ENCODE data around the gene ZNF616. TPM values are rescaled to one million over a fixed set of nuclear protein-coding genes. Genes with fewer than 3 reads are reported as not detected.

The ZNF616 gene
- total and polyA plus RNA-seq, 3 experiments from 2014 or later = 4.6 to 12.6 (median 11.2) TPM

- Mint-ChIP-seq H3K4me1 (peaks cover 34 to 45% (median 37%) of the 10 kb centered on the region in 3 donors), H3K27ac (peak overlapping the region; percentile 79 to 99 (median 94)), H3K4me3 (peak overlapping the region; percentile 90 to 99 (median 96)), H3K27me3 (peaks cover 0 to 1% of the 10 kb centered on the region in 2 donors), H3K36me3 (peaks cover 10 to 25% (median 20%) of the 10 kb centered on the region in 3 donors), H3K9me3 (peaks cover 0 to 25% (median 0%) of the 10 kb centered on the region in 5 donors)
- DNase-seq = no peak
- peaks cover 22% of the 10 kb centered on the region for H3K4me1 ChIP-seq (ENCODE audit: insufficient read depth, low read length)
- ChIA-PET POLR2A (interaction anchor here (1.0 kb wide), 1 partner anchor 98 kb away, joined by 3 read pairs; no protein-coding TSS in a partner anchor), CTCF (interaction anchor here (0.8 to 2.6 kb wide), 6 partner anchors 51 to 109 kb away, joined by 3 to 23 read pairs (median 3); partner anchors contain the start of gene PPP2R1A)
- peak overlapping the region; percentile 91 for H3K27ac ChIP-seq (ENCODE audit: low read depth, low read length)
- H3K27me3 ChIP-seq (ENCODE audit: insufficient read depth, low read length, poor library complexity, severe bottlenecking) = no peaks in the 10 kb centered on the region
- H3K36me3 ChIP-seq (ENCODE audit: insufficient read depth, low read length) = no peaks in the 10 kb centered on the region
- H3K4me3 ChIP-seq (ENCODE audit: low read length) = peak overlapping the region; percentile 100
- H3K9me3 ChIP-seq (ENCODE audit: low read length) = no peaks in the 10 kb centered on the region
Observed at GRCh38 chr19:52138983-52139251, 821 bp downstream of the ZNF616 start.

GRCh38 chr19:52138278-52138982 is 1.3 kb downstream of the ZNF616 start:
- H3K27ac Mint-ChIP-seq = peak overlapping the region; percentile 79 to 98 (median 91)
- peak overlapping the region; percentile 90 to 99 (median 96) for H3K4me3 Mint-ChIP-seq
- peaks cover 34 to 45% (median 39%) of the 10 kb centered on the region in 3 donors for H3K4me1 Mint-ChIP-seq
- peak overlapping the region; percentile 91 for H3K27ac ChIP-seq (ENCODE audit: low read depth, low read length)
- H3K36me3 ChIP-seq (ENCODE audit: insufficient read depth, low read length) = no peaks in the 10 kb centered on the region
- POLR2A ChIA-PET = no interaction called here
- peak overlapping the region; percentile 100 for H3K4me3 ChIP-seq (ENCODE audit: low read length)
- CTCF ChIA-PET = interaction anchor here (1.1 to 2.6 kb wide), 5 partner anchors 51 to 109 kb away, joined by 3 to 23 read pairs (median 3); partner anchors contain the start of gene PPP2R1A
- peaks cover 0 to 1% of the 10 kb centered on the region in 2 donors for H3K27me3 Mint-ChIP-seq
- H3K4me1 ChIP-seq (ENCODE audit: insufficient read depth, low read length) = peaks cover 22% of the 10 kb centered on the region
- H3K9me3 Mint-ChIP-seq = peaks cover 0 to 29% (median 2%) of the 10 kb centered on the region in 5 donors
- no peaks in the 10 kb centered on the region for H3K27me3 ChIP-seq (ENCODE audit: insufficient read depth, low read length, poor library complexity, severe bottlenecking)
- H3K9me3 ChIP-seq (ENCODE audit: low read length) = no peaks in the 10 kb centered on the region
- peaks cover 10 to 27% (median 22%) of the 10 kb centered on the region in 3 donors for H3K36me3 Mint-ChIP-seq
- DNase-seq = no peak

- H3K9me3 ChIP-seq (ENCODE audit: low read length) = peaks cover 70% of the 10 kb centered on the region
- Mint-ChIP-seq H3K27ac (no peak overlapping the region), H3K4me3 (no peak overlapping the region), H3K4me1 (no peaks in the 10 kb centered on the region), H3K9me3 (peaks cover 67 to 94% (median 94%) of the 10 kb centered on the region in 5 donors), H3K36me3 (peaks cover 66 to 98% (median 94%) of the 10 kb centered on the region in 3 donors), H3K27me3 (no peaks in the 10 kb centered on the region)
- CTCF ChIA-PET = no interaction called here
- H3K4me3 ChIP-seq (ENCODE audit: low read length) = peak overlapping the region; percentile 28
- POLR2A ChIA-PET = no interaction called here
- H3K4me1 ChIP-seq (ENCODE audit: insufficient read depth, low read length) = no peaks in the 10 kb centered on the region
- peaks cover 67% of the 10 kb centered on the region for H3K36me3 ChIP-seq (ENCODE audit: insufficient read depth, low read length)
- H3K27me3 ChIP-seq (ENCODE audit: insufficient read depth, low read length, poor library complexity, severe bottlenecking) = no peaks in the 10 kb centered on the region
- DNase-seq = no peak
- H3K27ac ChIP-seq (ENCODE audit: low read depth, low read length) = no peak overlapping the region
Observed at GRCh38 chr19:52120286-52120685, 19.5 kb downstream of the ZNF616 start.

- no peaks in the 10 kb centered on the region for H3K27me3 ChIP-seq (ENCODE audit: insufficient read depth, low read length, poor library complexity, severe bottlenecking)
- peaks cover 46% of the 10 kb centered on the region for H3K36me3 ChIP-seq (ENCODE audit: insufficient read depth, low read length)
- Mint-ChIP-seq H3K27me3 (no peaks in the 10 kb centered on the region), H3K9me3 (peaks cover 69 to 97% (median 95%) of the 10 kb centered on the region in 5 donors), H3K4me3 (no peak overlapping the region), H3K36me3 (peaks cover 38 to 79% (median 72%) of the 10 kb centered on the region in 3 donors), H3K4me1 (no peaks in the 10 kb centered on the region), H3K27ac (no peak overlapping the region)
- ChIA-PET CTCF (no interaction called here), POLR2A (no interaction called here)
- no peaks in the 10 kb centered on the region for H3K4me1 ChIP-seq (ENCODE audit: insufficient read depth, low read length)
- peaks cover 91% of the 10 kb centered on the region for H3K9me3 ChIP-seq (ENCODE audit: low read length)
- no peak overlapping the region for H3K27ac ChIP-seq (ENCODE audit: low read depth, low read length)
- H3K4me3 ChIP-seq (ENCODE audit: low read length) = peak overlapping the region; percentile 26
- DNase-seq = no peak
Observed at GRCh38 chr19:52115526-52116053, 24.1 kb downstream of the ZNF616 start.

- H3K36me3 Mint-ChIP-seq = peaks cover 30 to 70% (median 68%) of the 10 kb centered on the region in 3 donors
- ChIA-PET POLR2A (no interaction called here), CTCF (no interaction called here)
- Histone ChIP-seq H3K27me3 (ENCODE audit: insufficient read depth, low read length, poor library complexity, severe bottlenecking) (no peaks in the 10 kb centered on the region), H3K36me3 (ENCODE audit: insufficient read depth, low read length) (peaks cover 37% of the 10 kb centered on the region), H3K4me3 (ENCODE audit: low read length) (peak overlapping the region; percentile 3), H3K9me3 (ENCODE audit: low read length) (peaks cover 88% of the 10 kb centered on the region), H3K27ac (ENCODE audit: low read depth, low read length) (no peak overlapping the region), H3K4me1 (ENCODE audit: insufficient read depth, low read length) (no peaks in the 10 kb centered on the region)
- DNase-seq = no peak
- no peaks in the 10 kb centered on the region for H3K27me3 Mint-ChIP-seq
- H3K9me3 Mint-ChIP-seq = peaks cover 63 to 97% (median 95%) of the 10 kb centered on the region in 5 donors
- no peak overlapping the region for H3K4me3 Mint-ChIP-seq
- no peaks in the 10 kb centered on the region for H3K4me1 Mint-ChIP-seq
- H3K27ac Mint-ChIP-seq = no peak overlapping the region
Observed at GRCh38 chr19:52114691-52115090, 25.0 kb downstream of the ZNF616 start.

- Mint-ChIP-seq H3K4me1 (no peaks in the 10 kb centered on the region), H3K4me3 (no peak overlapping the region), H3K36me3 (peaks cover 15 to 51% (median 50%) of the 10 kb centered on the region in 3 donors), H3K9me3 (peaks cover 52 to 96% (median 93%) of the 10 kb centered on the region in 5 donors), H3K27me3 (no peaks in the 10 kb centered on the region), H3K27ac (no peak overlapping the region)
- Histone ChIP-seq H3K27me3 (ENCODE audit: insufficient read depth, low read length, poor library complexity, severe bottlenecking) (no peaks in the 10 kb centered on the region), H3K9me3 (ENCODE audit: low read length) (peaks cover 84% of the 10 kb centered on the region), H3K4me3 (ENCODE audit: low read length) (no peak overlapping the region), H3K27ac (ENCODE audit: low read depth, low read length) (no peak overlapping the region), H3K4me1 (ENCODE audit: insufficient read depth, low read length) (no peaks in the 10 kb centered on the region), H3K36me3 (ENCODE audit: insufficient read depth, low read length) (peaks cover 17% of the 10 kb centered on the region)
- POLR2A ChIA-PET = no interaction called here
- no peak for DNase-seq
- CTCF ChIA-PET = no interaction called here
Observed at GRCh38 chr19:52112624-52113023, 27.1 kb downstream of the ZNF616 start.

GRCh38 chr19:52110780-52111179 is 29.0 kb downstream of the ZNF616 start:
- H3K4me1 Mint-ChIP-seq = no peaks in the 10 kb centered on the region
- peaks cover 0 to 2% of the 10 kb centered on the region in 2 donors for H3K27me3 Mint-ChIP-seq
- Histone ChIP-seq H3K4me1 (ENCODE audit: insufficient read depth, low read length) (no peaks in the 10 kb centered on the region), H3K27ac (ENCODE audit: low read depth, low read length) (no peak overlapping the region), H3K27me3 (ENCODE audit: insufficient read depth, low read length, poor library complexity, severe bottlenecking) (no peaks in the 10 kb centered on the region), H3K9me3 (ENCODE audit: low read length) (peaks cover 72% of the 10 kb centered on the region), H3K36me3 (ENCODE audit: insufficient read depth, low read length) (peaks cover 1% of the 10 kb centered on the region), H3K4me3 (ENCODE audit: low read length) (no peak overlapping the region)
- CTCF ChIA-PET = no interaction called here
- H3K4me3 Mint-ChIP-seq = no peak overlapping the region
- no peak for DNase-seq
- peaks cover 6 to 42% (median 40%) of the 10 kb centered on the region in 3 donors for H3K36me3 Mint-ChIP-seq
- POLR2A ChIA-PET = interaction anchor here (1.1 kb wide), 1 partner anchor 79 kb away, joined by 12 read pairs; no protein-coding TSS in a partner anchor
- no peak overlapping the region for H3K27ac Mint-ChIP-seq
- H3K9me3 Mint-ChIP-seq = peaks cover 42 to 94% (median 93%) of the 10 kb centered on the region in 5 donors

GRCh38 chr19:52102782-52103181 is 37.0 kb downstream of the ZNF616 start:
- Histone ChIP-seq H3K27ac (ENCODE audit: low read depth, low read length) (no peak overlapping the region), H3K9me3 (ENCODE audit: low read length) (peaks cover 14% of the 10 kb centered on the region), H3K36me3 (ENCODE audit: insufficient read depth, low read length) (no peaks in the 10 kb centered on the region), H3K4me3 (ENCODE audit: low read length) (no peak overlapping the region), H3K27me3 (ENCODE audit: insufficient read depth, low read length, poor library complexity, severe bottlenecking) (no peaks in the 10 kb centered on the region), H3K4me1 (ENCODE audit: insufficient read depth, low read length) (no peaks in the 10 kb centered on the region)
- DNase-seq = no peak
- POLR2A ChIA-PET = no interaction called here
- Mint-ChIP-seq H3K27me3 (peaks cover 7 to 15% of the 10 kb centered on the region in 2 donors), H3K4me1 (no peaks in the 10 kb centered on the region), H3K27ac (no peak overlapping the region), H3K9me3 (peaks cover 23 to 70% (median 59%) of the 10 kb centered on the region in 5 donors), H3K4me3 (no peak overlapping the region), H3K36me3 (peaks cover 7 to 37% (median 9%) of the 10 kb centered on the region in 3 donors)
- CTCF ChIA-PET = no interaction called here

Measured in CD8-positive, alpha-beta memory T cell (primary cell).